Stomach smooth muscle (tissue), 2 donors: ENCODE results near the gene TLL1.

Experiments
- H3K27ac ChIP-seq: one replicate; pipeline ENCODE4 v1.7.0; 2013; ENCODE audit warnings: mild to moderate bottlenecking, low read length, inconsistent platforms
- H3K27me3 ChIP-seq, 2 donors: one replicate each; pipeline ENCODE4 v1.7.0; 2013; ENCODE audit warnings: low read length in 2 of 2; ENCODE audit not compliant: insufficient read depth in 2 of 2, control insufficient read depth in 1 of 2
- H3K36me3 ChIP-seq, 2 donors: one replicate each; pipeline ENCODE4 v1.7.0; 2013; ENCODE audit warnings: low read length in 2 of 2; ENCODE audit not compliant: control insufficient read depth in 2 of 2, insufficient read depth in 2 of 2
- H3K4me1 ChIP-seq: one replicate; pipeline ENCODE4 v1.7.0; 2013; ENCODE audit warnings: low read length; ENCODE audit not compliant: control insufficient read depth, insufficient read depth
- H3K4me3 ChIP-seq, 2 donors: one replicate each; pipeline ENCODE4 v1.7.0; 2013; ENCODE audit warnings: low read length in 2 of 2
- H3K9ac ChIP-seq, 2 donors: one replicate each; pipeline ENCODE4 v1.7.0; 2013; ENCODE audit warnings: low read length in 2 of 2, mild to moderate bottlenecking in 1 of 2
- H3K9me3 ChIP-seq, 2 donors: one replicate each; pipeline ENCODE4 v1.7.0; 2013; ENCODE audit warnings: low read length in 2 of 2; ENCODE audit not compliant: control insufficient read depth in 2 of 2
- donor health status: healthy.
- donor health status: Pancreatic carcinoma.

TLL1 gene

DNA sequence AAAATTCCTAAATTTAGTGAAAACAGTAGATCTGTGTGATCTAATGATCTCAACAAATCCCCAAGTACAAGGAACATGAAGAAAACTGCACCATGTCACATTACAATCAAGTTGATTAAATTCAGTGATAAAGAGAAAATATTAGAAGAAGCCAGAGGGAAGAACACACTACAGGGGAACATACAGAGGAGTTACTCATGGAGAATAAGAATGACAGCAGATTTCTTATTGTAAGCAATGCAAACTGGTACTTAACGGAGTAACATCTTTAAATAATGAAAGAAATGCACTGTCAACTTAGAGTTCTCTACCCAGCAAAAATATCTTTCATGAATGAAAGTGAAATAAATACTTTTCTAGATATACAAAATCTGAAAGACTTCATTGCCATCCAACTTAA is 21.1 kb downstream of the TLL1 start:
- no peaks in the 10 kb centered on the region for H3K36me3 ChIP-seq
- H3K9me3 ChIP-seq, result peaks cover 4 to 5% of the 10 kb centered on the region in 2 donors
- H3K27me3 ChIP-seq, result no peaks in the 10 kb centered on the region
- H3K4me1 ChIP-seq, result no peaks in the 10 kb centered on the region
- no peak overlapping the region for H3K27ac ChIP-seq
- no peak overlapping the region for H3K4me3 ChIP-seq
- no peak overlapping the region for H3K9ac ChIP-seq

DNA sequence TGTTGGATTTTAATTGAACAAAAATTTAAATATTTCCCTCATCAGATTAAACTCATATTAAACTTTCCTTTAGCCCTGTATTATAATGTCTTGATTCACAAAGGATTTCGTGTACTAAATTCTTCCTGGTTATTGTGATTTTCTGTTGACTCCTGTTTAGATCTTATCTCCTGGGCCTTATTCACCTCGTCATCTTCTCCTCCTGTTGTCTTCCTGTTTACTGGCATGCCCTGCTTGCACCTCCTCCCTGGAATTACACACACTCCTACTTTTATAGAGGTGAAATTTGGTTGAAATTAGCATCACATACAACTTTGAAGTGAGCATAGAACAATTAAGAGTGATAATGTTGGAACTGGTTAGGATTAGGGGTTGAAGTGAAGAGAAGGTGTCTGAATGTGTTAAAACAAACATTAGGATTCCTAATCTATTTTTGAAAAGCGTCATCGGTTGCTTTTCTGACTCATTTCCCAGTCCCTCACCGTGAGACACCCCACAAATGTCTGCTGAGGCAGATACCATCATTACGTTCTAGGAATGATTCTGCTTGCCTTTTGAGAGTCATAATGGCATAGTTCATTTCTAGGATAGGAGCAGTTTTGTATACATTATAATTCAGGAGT is 32.5 kb downstream of the TLL1 start:
- Histone ChIP-seq H3K27ac (no peak overlapping the region), H3K4me1 (no peaks in the 10 kb centered on the region)

DNA sequence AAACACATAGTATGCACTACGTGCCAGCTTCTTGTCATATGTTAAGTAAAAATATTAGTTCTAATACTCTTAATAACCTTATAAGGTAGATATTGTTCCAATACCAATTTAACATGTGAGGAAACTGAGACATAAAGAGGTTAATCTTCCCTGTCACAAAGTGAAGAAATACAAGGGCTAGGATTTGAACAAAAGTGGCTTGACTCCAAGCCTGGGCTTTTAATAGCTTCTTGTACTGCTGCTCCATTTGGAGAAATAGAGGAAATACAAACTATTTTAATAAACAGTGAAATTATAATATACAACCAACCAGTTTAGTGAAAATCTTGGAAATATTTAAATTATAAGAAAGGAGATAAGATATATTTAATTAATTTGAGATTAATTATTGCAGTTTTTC is 33.2 kb downstream of the TLL1 start:
- Histone ChIP-seq H3K9ac (no peak overlapping the region), H3K4me1 (no peaks in the 10 kb centered on the region), H3K27me3 (no peaks in the 10 kb centered on the region), H3K36me3 (no peaks in the 10 kb centered on the region), H3K9me3 (no peaks in the 10 kb centered on the region), H3K27ac (no peak overlapping the region), H3K4me3 (no peak overlapping the region)

More for the DNA sequence above, 32.5 kb downstream of the TLL1 start:
- no peak overlapping the region for H3K9ac ChIP-seq
- H3K36me3 ChIP-seq, result no peaks in the 10 kb centered on the region
- H3K4me3 ChIP-seq, result no peak overlapping the region
- H3K27me3 ChIP-seq, result no peaks in the 10 kb centered on the region
- H3K9me3 ChIP-seq, result no peaks in the 10 kb centered on the region

DNA sequence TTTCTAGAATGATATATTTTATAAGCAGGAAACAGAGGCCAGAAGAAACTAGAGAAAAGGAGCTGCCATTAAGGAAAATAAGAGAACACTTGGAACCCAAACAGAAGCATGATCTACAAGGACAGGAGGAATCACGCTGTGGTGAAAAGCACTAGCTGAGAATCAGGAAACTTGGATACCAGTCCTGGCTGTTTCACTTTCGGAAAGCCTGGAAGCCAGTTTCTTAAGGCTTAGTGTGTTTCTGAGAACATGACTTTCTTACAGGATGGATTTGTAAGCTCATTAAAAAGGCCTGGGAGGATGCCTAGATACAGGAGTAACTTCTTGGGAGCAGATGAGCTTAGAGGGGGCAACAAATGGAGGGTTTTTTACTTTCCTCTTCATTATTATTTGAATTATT is 36.9 kb downstream of the TLL1 start:
- Histone ChIP-seq H3K9me3 (no peaks in the 10 kb centered on the region), H3K4me3 (no peak overlapping the region), H3K4me1 (no peaks in the 10 kb centered on the region), H3K9ac (no peak overlapping the region), H3K27ac (no peak overlapping the region), H3K27me3 (no peaks in the 10 kb centered on the region), H3K36me3 (no peaks in the 10 kb centered on the region)

DNA sequence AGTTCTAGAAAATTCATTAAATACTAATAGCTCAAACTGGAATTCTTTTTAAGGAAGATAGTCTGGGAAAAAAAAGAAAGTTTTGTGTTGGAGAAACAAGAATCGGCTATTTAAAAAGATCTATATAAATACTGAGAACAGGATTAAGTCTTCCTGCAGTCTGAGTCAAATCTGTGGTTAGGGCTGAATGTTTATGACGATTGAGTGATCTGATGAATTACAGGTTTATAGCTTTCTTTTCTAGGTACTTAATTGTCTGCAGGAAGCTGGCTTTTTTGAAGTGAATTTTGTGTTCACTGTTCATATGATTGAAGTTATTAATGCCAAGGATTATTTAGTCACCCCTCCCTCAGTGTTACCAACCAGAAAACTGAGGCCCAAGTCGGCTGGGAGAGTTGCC is 42.2 kb downstream of the TLL1 start:
- Histone ChIP-seq H3K4me1 (no peaks in the 10 kb centered on the region), H3K27ac (no peak overlapping the region), H3K4me3 (no peak overlapping the region), H3K27me3 (no peaks in the 10 kb centered on the region), H3K9me3 (no peaks in the 10 kb centered on the region), H3K36me3 (no peaks in the 10 kb centered on the region), H3K9ac (no peak overlapping the region)

DNA sequence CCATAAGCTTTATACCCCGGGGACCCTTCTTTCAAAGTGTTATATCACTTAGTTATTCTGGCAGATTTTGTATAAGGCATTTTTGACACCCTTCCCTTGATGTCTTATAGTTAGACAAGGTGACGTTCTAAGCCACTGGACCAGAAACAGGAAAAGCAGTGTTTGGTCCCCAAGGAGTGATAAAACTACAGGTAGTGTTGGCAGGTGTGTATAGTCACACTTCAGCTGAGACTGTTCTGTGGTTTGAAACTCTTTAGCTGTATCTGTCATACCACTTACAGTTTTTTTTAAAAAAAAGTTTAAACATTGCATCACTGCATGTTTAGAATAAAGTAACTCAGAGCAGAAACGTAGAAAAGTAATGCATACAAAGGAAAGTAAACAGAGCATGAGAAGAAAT is 48.5 kb downstream of the TLL1 start:
- Histone ChIP-seq H3K9me3 (no peaks in the 10 kb centered on the region), H3K36me3 (no peaks in the 10 kb centered on the region), H3K4me3 (no peak overlapping the region), H3K27me3 (no peaks in the 10 kb centered on the region), H3K9ac (no peak overlapping the region), H3K4me1 (no peaks in the 10 kb centered on the region), H3K27ac (no peak overlapping the region)

DNA sequence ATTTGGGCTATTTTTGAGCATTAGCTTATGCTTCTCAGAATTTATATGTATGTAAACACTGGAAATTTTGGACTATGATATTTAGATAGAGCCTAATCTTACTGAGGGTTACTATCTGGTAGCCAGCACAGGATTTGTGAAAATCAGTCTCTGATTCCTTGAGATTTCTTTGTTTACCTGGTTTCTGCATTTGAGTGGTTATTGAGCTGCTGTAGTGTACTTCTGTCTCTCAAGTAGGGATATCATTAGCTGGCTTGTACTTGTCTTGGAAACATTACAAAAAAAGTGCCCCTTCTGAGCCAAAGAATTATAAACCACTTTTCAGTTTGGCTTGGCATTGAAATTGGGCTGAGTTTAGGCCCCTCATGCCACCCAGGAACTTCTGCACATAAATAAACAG is 49.7 kb downstream of the TLL1 start:
- Histone ChIP-seq H3K27ac (no peak overlapping the region), H3K36me3 (no peaks in the 10 kb centered on the region), H3K4me1 (no peaks in the 10 kb centered on the region), H3K4me3 (no peak overlapping the region), H3K9me3 (no peaks in the 10 kb centered on the region), H3K9ac (no peak overlapping the region), H3K27me3 (no peaks in the 10 kb centered on the region)

DNA sequence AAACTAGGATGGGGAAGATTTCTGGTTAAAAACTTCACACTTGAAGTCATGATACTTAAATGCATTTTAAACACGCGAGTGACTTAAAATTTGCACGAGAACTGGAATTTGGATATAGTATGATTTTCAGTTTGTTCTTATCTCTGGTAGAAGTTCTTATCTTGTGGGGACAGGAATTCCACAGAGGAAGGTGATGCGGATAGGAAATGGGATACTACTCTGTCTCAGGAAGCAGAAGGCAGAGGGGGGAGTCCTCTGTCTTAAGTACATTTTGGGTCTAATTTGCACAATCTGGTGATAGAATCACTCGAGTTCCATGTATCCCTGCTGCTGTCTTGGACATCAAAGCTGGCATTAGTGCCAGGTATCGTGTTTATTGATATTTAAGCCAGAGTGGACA is 53.3 kb downstream of the TLL1 start:
- Histone ChIP-seq H3K9me3 (no peaks in the 10 kb centered on the region), H3K4me3 (no peak overlapping the region)

DNA sequence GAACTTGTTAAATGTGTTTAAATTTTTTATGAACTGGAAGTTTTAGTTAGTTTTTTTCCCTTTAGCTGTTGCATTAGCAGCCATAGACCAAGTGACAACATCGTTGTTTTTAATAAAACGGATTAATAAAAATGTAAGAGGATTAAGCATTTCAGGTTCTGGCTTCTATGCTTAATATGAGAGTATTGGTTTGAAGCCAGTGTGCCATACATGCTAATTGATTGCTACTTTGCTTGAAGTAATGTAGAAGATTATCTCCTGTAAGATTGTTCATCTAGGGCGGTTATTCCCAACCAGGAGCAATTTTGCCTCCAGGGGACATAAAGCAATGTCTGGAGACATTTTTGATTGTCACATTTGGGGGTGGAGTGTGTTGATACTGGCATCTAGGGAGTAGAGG is 54.3 kb downstream of the TLL1 start:
- no peak overlapping the region for H3K9ac ChIP-seq
- H3K36me3 ChIP-seq, result no peaks in the 10 kb centered on the region
- no peaks in the 10 kb centered on the region for H3K4me1 ChIP-seq
- no peaks in the 10 kb centered on the region for H3K9me3 ChIP-seq
- no peaks in the 10 kb centered on the region for H3K27me3 ChIP-seq
- H3K27ac ChIP-seq, result no peak overlapping the region
- H3K4me3 ChIP-seq, result no peak overlapping the region

More for the DNA sequence above, 53.3 kb downstream of the TLL1 start:
- H3K4me1 ChIP-seq, result no peaks in the 10 kb centered on the region
- no peaks in the 10 kb centered on the region for H3K36me3 ChIP-seq
- no peak overlapping the region for H3K9ac ChIP-seq
- no peaks in the 10 kb centered on the region for H3K27me3 ChIP-seq
- no peak overlapping the region for H3K27ac ChIP-seq

DNA sequence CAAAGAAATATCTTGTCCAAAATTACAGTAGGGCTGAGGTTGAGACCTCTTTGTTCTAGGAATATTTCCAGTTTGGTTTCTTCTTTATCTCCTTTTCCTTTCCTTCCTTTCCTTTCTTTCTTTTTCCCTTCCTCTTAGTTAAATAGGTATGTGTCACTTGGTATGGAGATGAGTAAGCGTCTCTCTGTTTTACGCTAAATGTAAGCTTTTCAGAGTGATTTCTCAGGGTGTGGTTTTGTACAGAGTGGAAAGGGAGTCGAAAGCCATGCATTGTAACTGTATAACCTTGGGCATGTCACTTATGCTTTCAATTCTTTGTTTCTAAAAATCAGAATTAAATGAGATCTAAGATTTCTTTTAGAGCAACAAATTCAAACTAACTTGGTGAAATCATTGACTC is 54.8 kb downstream of the TLL1 start:
- H3K4me3 ChIP-seq, result no peak overlapping the region
- H3K9ac ChIP-seq, result no peak overlapping the region
- no peaks in the 10 kb centered on the region for H3K27me3 ChIP-seq
- no peaks in the 10 kb centered on the region for H3K9me3 ChIP-seq
- no peak overlapping the region for H3K27ac ChIP-seq
- H3K4me1 ChIP-seq, result no peaks in the 10 kb centered on the region
- H3K36me3 ChIP-seq, result no peaks in the 10 kb centered on the region

DNA sequence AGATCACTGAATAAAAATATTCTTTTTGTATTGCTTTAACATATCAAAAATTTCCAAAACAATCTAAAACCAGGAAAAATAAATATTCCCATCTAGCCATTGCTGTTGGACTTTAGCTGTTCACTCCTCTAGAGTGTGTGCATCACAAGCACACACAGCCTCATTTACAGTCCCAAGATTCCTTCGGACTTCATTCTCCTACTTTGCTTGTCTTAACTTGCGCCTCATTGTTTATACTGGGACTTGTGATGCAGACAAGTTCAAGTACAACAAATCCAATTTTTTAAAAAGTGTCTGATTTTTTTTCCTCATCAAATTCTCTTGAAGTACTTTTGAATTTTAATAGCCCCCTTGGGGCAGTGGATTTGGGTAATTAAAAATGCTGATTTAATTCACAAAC is 55.6 kb downstream of the TLL1 start:
- no peaks in the 10 kb centered on the region for H3K4me1 ChIP-seq
- no peak overlapping the region for H3K27ac ChIP-seq
- H3K4me3 ChIP-seq, result no peak overlapping the region
- H3K36me3 ChIP-seq, result no peaks in the 10 kb centered on the region
- H3K9ac ChIP-seq, result no peak overlapping the region
- no peaks in the 10 kb centered on the region for H3K9me3 ChIP-seq
- no peaks in the 10 kb centered on the region for H3K27me3 ChIP-seq
